Measurements from ENCODE around the gene FOXP2. TPM values are rescaled to one million over a fixed set of nuclear protein-coding genes. Genes with fewer than 3 reads are reported as not detected.

FOXP2 gene
- polyA plus RNA-seq, 3 donors: not detected

DNA sequence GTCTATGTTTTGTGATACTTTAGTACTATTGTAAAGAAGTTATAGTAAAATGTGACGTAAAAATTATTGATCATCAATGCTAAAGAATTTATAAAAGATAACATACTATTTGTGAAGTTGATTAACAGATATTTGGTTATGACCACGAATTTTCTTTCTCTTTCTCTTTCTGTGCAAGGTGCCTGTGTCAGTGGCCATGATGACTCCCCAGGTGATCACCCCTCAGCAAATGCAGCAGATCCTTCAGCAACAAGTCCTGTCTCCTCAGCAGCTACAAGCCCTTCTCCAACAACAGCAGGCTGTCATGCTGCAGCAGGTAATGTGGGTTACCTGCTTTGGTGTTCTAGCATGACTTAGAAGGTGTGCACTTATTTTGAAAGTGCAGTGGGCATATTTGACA is 213.7 kb downstream of the FOXP2 start:
- H3K4me1 Mint-ChIP-seq: no peaks in the 10 kb centered on the region
- no peaks in the 10 kb centered on the region for H3K36me3 ChIP-seq (replicated peaks in 1 of 2; ENCODE audit: control insufficient read depth in 1 of 2, insufficient read depth in 2 of 2, low read length in 2 of 2)
- H3K9me3 Mint-ChIP-seq: peaks cover 0 to 1% (median 0%) of the 10 kb centered on the region in 7 donors
- H3K27me3 ChIP-seq (ENCODE audit: control insufficient read depth in 2 of 2, insufficient read depth in 2 of 2, low read length in 2 of 2): no peaks in the 10 kb centered on the region
- no peak overlapping the region for H3K4me3 ChIP-seq (replicated peaks in 1 of 3; ENCODE audit: low read depth in 2 of 3, low read length in 3 of 3)
- H3K4me3 Mint-ChIP-seq: no peak overlapping the region
- H3K9me3 ChIP-seq (replicated peaks in 1 of 2; ENCODE audit: control insufficient read depth in 1 of 2, insufficient read depth in 1 of 2, low read length in 2 of 2): no peaks in the 10 kb centered on the region
- no peak overlapping the region for H3K27ac ChIP-seq (ENCODE audit: low read depth in 1 of 2, low read length in 2 of 2)
- TF ChIP-seq, protein P1, sequence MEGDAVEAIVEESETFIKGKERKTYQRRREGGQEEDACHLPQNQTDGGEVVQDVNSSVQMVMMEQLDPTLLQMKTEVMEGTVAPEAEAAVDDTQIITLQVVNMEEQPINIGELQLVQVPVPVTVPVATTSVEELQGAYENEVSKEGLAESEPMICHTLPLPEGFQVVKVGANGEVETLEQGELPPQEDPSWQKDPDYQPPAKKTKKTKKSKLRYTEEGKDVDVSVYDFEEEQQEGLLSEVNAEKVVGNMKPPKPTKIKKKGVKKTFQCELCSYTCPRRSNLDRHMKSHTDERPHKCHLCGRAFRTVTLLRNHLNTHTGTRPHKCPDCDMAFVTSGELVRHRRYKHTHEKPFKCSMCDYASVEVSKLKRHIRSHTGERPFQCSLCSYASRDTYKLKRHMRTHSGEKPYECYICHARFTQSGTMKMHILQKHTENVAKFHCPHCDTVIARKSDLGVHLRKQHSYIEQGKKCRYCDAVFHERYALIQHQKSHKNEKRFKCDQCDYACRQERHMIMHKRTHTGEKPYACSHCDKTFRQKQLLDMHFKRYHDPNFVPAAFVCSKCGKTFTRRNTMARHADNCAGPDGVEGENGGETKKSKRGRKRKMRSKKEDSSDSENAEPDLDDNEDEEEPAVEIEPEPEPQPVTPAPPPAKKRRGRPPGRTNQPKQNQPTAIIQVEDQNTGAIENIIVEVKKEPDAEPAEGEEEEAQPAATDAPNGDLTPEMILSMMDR (IDR thresholded peaks at IDR 0.05): no peak
- no peak overlapping the region for H2AFZ ChIP-seq (ENCODE audit: insufficient read depth, low read depth, low read length, poor library complexity, severe bottlenecking)
- no peak overlapping the region for H3K4me2 ChIP-seq (replicated peaks; ENCODE audit: extremely low read depth, low read length, poor library complexity, severe bottlenecking)
- intact Hi-C loops (cut with micrococcal nuclease): no loop called here
- H3K36me3 Mint-ChIP-seq: no peaks in the 10 kb centered on the region
- no peak for DNase-seq
- H4K20me1 ChIP-seq (ENCODE audit: insufficient read depth, low read length): no peaks in the 10 kb centered on the region
- no peaks in the 10 kb centered on the region for H3K79me2 ChIP-seq (ENCODE audit: insufficient read depth, low read length)
- no peak overlapping the region for H3K9ac ChIP-seq (ENCODE audit: insufficient read depth, low read length, poor library complexity, severe bottlenecking)
- no peaks in the 10 kb centered on the region for H3K27me3 Mint-ChIP-seq (ENCODE audit: low read depth in 3 of 3)
- no peak overlapping the region for H3K27ac Mint-ChIP-seq
- 80% methylated on average over 1 of the region's 2 CpGs for WGBS (ENCODE audit: insufficient coverage)
- no peaks in the 10 kb centered on the region for H3K4me1 ChIP-seq (ENCODE audit: control insufficient read depth in 1 of 2, insufficient read depth in 2 of 2, low read length in 2 of 2)

DNA sequence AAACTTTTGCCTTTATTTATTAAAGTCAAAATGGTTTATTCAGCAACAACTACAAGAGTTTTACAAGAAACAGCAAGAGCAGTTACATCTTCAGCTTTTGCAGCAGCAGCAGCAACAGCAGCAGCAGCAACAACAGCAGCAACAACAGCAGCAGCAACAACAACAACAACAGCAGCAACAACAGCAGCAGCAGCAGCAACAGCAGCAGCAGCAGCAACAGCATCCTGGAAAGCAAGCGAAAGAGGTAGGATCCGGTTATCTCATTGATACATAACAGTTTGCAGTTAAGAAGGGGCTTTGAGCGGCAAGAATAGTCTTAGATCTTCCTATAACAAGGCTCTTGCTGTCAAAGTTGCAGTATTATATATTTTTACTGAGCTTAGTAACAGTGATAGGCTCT is 215.1 kb downstream of the FOXP2 start:
- no peaks in the 10 kb centered on the region for H3K36me3 ChIP-seq (replicated peaks in 1 of 2; ENCODE audit: control insufficient read depth in 1 of 2, insufficient read depth in 2 of 2, low read length in 2 of 2)
- intact Hi-C loops (cut with micrococcal nuclease): no loop called here
- H3K27me3 ChIP-seq (ENCODE audit: control insufficient read depth in 2 of 2, insufficient read depth in 2 of 2, low read length in 2 of 2): no peaks in the 10 kb centered on the region
- H4K20me1 ChIP-seq (ENCODE audit: insufficient read depth, low read length): no peaks in the 10 kb centered on the region
- H3K27me3 Mint-ChIP-seq (ENCODE audit: low read depth in 3 of 3): no peaks in the 10 kb centered on the region
- H3K9ac ChIP-seq (ENCODE audit: insufficient read depth, low read length, poor library complexity, severe bottlenecking): no peak overlapping the region
- no peak for DNase-seq
- no peak overlapping the region for H3K27ac ChIP-seq (ENCODE audit: low read depth in 1 of 2, low read length in 2 of 2)
- no CpG with 5 or more reads among the region's 3 CpGs for WGBS (ENCODE audit: insufficient coverage)
- H3K4me1 Mint-ChIP-seq: no peaks in the 10 kb centered on the region
- no peak overlapping the region for H3K27ac Mint-ChIP-seq
- no peak overlapping the region for H2AFZ ChIP-seq (ENCODE audit: insufficient read depth, low read depth, low read length, poor library complexity, severe bottlenecking)
- H3K36me3 Mint-ChIP-seq: no peaks in the 10 kb centered on the region
- TF ChIP-seq, protein P1 (IDR thresholded peaks at IDR 0.05): no peak
- peaks cover 0 to 1% (median 0%) of the 10 kb centered on the region in 7 donors for H3K9me3 Mint-ChIP-seq
- H3K9me3 ChIP-seq (replicated peaks in 1 of 2; ENCODE audit: control insufficient read depth in 1 of 2, insufficient read depth in 1 of 2, low read length in 2 of 2): no peaks in the 10 kb centered on the region
- H3K4me1 ChIP-seq (ENCODE audit: control insufficient read depth in 1 of 2, insufficient read depth in 2 of 2, low read length in 2 of 2): no peaks in the 10 kb centered on the region
- H3K4me2 ChIP-seq (replicated peaks; ENCODE audit: extremely low read depth, low read length, poor library complexity, severe bottlenecking): no peak overlapping the region
- H3K79me2 ChIP-seq (ENCODE audit: insufficient read depth, low read length): no peaks in the 10 kb centered on the region
- no peak overlapping the region for H3K4me3 Mint-ChIP-seq
- no peak overlapping the region for H3K4me3 ChIP-seq (replicated peaks in 1 of 3; ENCODE audit: low read depth in 2 of 3, low read length in 3 of 3)
